ENCODE results near the gene PNMT. TPM values are rescaled to one million over a fixed set of nuclear protein-coding genes. Genes with fewer than 3 reads are reported as not detected.

The PNMT gene
- total RNA-seq, 1 donor from 2014 or later: 2.4 TPM

GRCh38 chr17:39650121-39650579 is 18.1 kb upstream of the PNMT start:
- Mint-ChIP-seq H3K4me1 (ENCODE audit: unreplicated experiment) (peaks cover 27% of the 10 kb centered on the region), H3K36me3 (ENCODE audit: unreplicated experiment) (peaks cover 7% of the 10 kb centered on the region), H3K27me3 (ENCODE audit: unreplicated experiment) (no peaks in the 10 kb centered on the region), H3K27ac (ENCODE audit: unreplicated experiment) (no peak overlapping the region), H3K9me3 (ENCODE audit: unreplicated experiment) (no peaks in the 10 kb centered on the region), H3K4me3 (ENCODE audit: unreplicated experiment) (no peak overlapping the region)
- no peak for DNase-seq (ENCODE audit: extremely low spot score, unreplicated experiment)
- TF ChIP-seq, protein P1, sequence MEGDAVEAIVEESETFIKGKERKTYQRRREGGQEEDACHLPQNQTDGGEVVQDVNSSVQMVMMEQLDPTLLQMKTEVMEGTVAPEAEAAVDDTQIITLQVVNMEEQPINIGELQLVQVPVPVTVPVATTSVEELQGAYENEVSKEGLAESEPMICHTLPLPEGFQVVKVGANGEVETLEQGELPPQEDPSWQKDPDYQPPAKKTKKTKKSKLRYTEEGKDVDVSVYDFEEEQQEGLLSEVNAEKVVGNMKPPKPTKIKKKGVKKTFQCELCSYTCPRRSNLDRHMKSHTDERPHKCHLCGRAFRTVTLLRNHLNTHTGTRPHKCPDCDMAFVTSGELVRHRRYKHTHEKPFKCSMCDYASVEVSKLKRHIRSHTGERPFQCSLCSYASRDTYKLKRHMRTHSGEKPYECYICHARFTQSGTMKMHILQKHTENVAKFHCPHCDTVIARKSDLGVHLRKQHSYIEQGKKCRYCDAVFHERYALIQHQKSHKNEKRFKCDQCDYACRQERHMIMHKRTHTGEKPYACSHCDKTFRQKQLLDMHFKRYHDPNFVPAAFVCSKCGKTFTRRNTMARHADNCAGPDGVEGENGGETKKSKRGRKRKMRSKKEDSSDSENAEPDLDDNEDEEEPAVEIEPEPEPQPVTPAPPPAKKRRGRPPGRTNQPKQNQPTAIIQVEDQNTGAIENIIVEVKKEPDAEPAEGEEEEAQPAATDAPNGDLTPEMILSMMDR (IDR thresholded peaks at IDR 0.05): no peak

DNA sequence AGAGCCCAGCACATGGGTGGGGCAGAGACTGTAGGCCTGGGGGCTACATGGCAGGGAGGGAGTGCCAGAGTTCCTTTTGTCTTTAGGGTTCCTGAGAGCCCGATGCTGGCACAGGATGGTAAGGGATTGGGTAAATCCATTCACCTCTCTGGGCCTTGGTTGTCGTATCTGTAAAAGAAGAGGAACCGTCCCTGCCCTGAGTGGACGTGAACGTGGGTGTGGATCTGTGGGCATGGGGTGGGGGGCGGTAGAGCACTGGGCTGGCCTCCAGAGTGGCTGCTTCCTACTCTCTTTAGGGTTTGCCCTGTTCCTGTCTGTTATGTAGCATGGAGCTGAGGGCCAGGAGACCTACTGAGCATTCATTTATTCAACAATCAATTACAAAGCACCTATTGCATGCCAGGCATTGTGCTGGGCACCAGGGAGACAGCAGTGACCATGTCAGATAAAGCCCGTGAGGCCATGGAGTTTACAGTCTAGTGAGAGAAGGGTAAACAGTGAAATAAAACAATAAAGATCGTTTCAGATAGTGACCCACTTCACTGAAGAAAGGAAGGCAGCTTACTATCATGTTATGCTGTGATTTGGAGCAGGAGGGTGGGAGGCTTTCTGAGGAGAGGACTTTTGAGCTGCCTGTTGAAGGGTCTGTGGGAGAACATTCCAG is 16.2 kb upstream of the PNMT start:
- Mint-ChIP-seq H3K9me3 (ENCODE audit: unreplicated experiment) (no peaks in the 10 kb centered on the region), H3K36me3 (ENCODE audit: unreplicated experiment) (peaks cover 7% of the 10 kb centered on the region), H3K4me1 (ENCODE audit: unreplicated experiment) (peaks cover 27% of the 10 kb centered on the region), H3K4me3 (ENCODE audit: unreplicated experiment) (no peak overlapping the region), H3K27ac (ENCODE audit: unreplicated experiment) (peak overlapping the region; percentile 74), H3K27me3 (ENCODE audit: unreplicated experiment) (no peaks in the 10 kb centered on the region)
- TF ChIP-seq, protein P1 (IDR thresholded peaks at IDR 0.05): no peak
- no peak for DNase-seq (ENCODE audit: extremely low spot score, unreplicated experiment)

DNA sequence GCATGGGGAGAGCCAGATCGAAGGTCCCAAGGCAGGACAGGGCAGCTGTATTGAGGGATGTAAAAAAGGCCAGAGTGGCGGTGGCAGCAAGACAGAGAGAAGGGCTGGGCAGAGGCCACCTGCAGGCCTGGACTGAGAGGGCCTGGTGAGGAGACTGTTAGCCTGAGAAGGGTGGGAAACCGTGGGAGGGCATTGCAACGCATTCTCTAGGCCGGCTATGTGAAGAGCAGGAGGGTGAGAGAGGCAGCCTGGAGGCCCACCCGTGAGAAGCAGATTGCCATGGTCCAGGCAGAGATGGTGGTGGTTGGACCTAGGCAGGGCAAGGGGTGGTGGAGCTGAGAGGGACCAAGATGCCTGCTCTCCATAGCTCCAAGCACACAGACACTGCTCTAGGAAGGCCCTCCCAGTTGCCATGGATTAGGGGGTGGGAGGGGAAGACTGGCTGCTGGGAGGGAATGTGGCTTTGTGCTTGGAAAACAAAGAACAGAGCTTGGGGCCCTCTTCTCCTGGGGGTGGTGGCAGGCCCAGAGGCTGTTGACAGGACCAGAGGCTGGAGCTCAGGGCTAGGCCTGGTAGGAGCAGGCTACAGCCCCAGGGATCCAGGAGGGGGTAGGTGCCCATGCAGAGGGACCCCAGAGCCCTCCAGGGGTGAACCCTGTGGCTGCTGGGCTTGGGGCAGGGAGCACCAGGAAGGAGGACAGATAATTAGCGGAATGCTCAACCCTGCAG is 15.5 kb upstream of the PNMT start:
- Mint-ChIP-seq H3K27ac (ENCODE audit: unreplicated experiment) (peak overlapping the region; percentile 74), H3K27me3 (ENCODE audit: unreplicated experiment) (no peaks in the 10 kb centered on the region), H3K4me3 (ENCODE audit: unreplicated experiment) (no peak overlapping the region)

GRCh38 chr17:39653316-39653661 is 15.0 kb upstream of the PNMT start:
- DNase-seq (ENCODE audit: extremely low spot score, unreplicated experiment): no peak
- H3K36me3 Mint-ChIP-seq (ENCODE audit: unreplicated experiment): peaks cover 7% of the 10 kb centered on the region
- H3K4me1 Mint-ChIP-seq (ENCODE audit: unreplicated experiment): peaks cover 25% of the 10 kb centered on the region
- no peaks in the 10 kb centered on the region for H3K9me3 Mint-ChIP-seq (ENCODE audit: unreplicated experiment)
- no peak overlapping the region for H3K27ac Mint-ChIP-seq (ENCODE audit: unreplicated experiment)
- TF ChIP-seq, protein P1 (IDR thresholded peaks at IDR 0.05): no peak
- H3K4me3 Mint-ChIP-seq (ENCODE audit: unreplicated experiment): no peak overlapping the region
- H3K27me3 Mint-ChIP-seq (ENCODE audit: unreplicated experiment): no peaks in the 10 kb centered on the region

More for the DNA sequence above, 15.5 kb upstream of the PNMT start:
- no peak for DNase-seq (ENCODE audit: extremely low spot score, unreplicated experiment)
- Mint-ChIP-seq H3K4me1 (ENCODE audit: unreplicated experiment) (peaks cover 25% of the 10 kb centered on the region), H3K36me3 (ENCODE audit: unreplicated experiment) (peaks cover 7% of the 10 kb centered on the region), H3K9me3 (ENCODE audit: unreplicated experiment) (no peaks in the 10 kb centered on the region)
- TF ChIP-seq, protein P1 (IDR thresholded peaks at IDR 0.05): no peak

DNA sequence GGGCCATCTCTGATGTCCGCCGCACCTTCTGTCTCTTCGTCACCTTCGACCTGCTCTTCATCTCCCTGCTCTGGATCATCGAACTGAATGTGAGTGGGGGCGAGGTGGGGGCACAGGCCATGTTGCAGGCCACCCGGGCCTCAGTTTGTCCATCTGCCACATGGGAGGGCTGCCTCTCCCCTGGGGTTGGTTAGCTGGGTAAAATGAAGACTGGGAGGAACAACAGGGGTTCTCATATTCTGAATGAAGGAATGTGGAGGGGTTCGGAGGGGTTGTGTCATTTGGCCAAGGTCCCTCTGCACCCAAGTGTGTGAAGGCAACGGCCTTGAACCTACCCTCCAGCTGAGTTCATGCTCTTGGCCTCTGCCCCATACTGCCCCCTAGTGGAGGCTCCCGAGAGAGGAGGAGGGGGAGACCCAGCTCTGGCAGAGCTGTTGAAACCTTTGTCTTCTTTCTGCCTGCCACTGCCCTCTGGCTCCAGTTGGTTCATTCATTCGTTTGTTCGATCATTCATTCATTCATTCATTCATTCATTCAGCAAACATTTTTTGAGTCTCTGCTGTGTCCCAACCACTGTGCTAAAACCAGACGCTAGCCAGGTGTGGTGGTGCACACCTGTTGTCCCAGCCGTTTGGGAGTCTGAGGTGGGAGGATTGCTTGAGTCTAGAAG is 14.5 kb upstream of the PNMT start:
- peaks cover 7% of the 10 kb centered on the region for H3K36me3 Mint-ChIP-seq (ENCODE audit: unreplicated experiment)
- H3K4me3 Mint-ChIP-seq (ENCODE audit: unreplicated experiment): no peak overlapping the region
- no peaks in the 10 kb centered on the region for H3K9me3 Mint-ChIP-seq (ENCODE audit: unreplicated experiment)
- H3K4me1 Mint-ChIP-seq (ENCODE audit: unreplicated experiment): peaks cover 23% of the 10 kb centered on the region
- no peaks in the 10 kb centered on the region for H3K27me3 Mint-ChIP-seq (ENCODE audit: unreplicated experiment)
- TF ChIP-seq, protein P1 (IDR thresholded peaks at IDR 0.05): peak; percentile 77
- H3K27ac Mint-ChIP-seq (ENCODE audit: unreplicated experiment): no peak overlapping the region
- peak; percentile 89 for DNase-seq (ENCODE audit: extremely low spot score, unreplicated experiment)

Measured in osteocyte (in vitro differentiated cells).